Urinary bladder (tissue), 4 donors: ENCODE data around the gene OR1L6. TPM values are rescaled to one million over a fixed set of nuclear protein-coding genes. Genes with fewer than 3 reads are reported as not detected.

Experiments
- DNase-seq: peaks from one replicate; pipeline ENCODE4 v3.0.0-alpha.2; 2015; ENCODE audit errors: extremely low spot score
- H3K27ac ChIP-seq: one replicate; pipeline ENCODE4 v1.5.1; 2013; ENCODE audit warnings: low read depth, mild to moderate bottlenecking, moderate library complexity
- H3K36me3 ChIP-seq: one replicate; pipeline ENCODE4 v1.6.1; 2013; ENCODE audit warnings: mild to moderate bottlenecking, moderate library complexity; ENCODE audit not compliant: insufficient read depth
- H3K4me1 ChIP-seq: one replicate; pipeline ENCODE4 v1.6.1; 2013; ENCODE audit warnings: mild to moderate bottlenecking, moderate library complexity; ENCODE audit not compliant: insufficient read depth
- H3K4me3 ChIP-seq: one replicate; pipeline ENCODE4 v1.5.1; 2013; ENCODE audit warnings: low read depth, low read length
- WGBS: extraction: QIAGEN DNeasy Blood & Tissue Kit; methylation state at CpG from one replicate; pipeline ENCODE4 v1.1.7; 2013; 5-methylcytosine and 5-hydroxymethylcytosine counted together
- polyA plus RNA-seq: library from polyadenylated mRNA; stranded (reverse); fragments of 200-250 nt; gene quantifications from one replicate; pipeline ENCODE4 v1.2.3, GENCODE V29; 2013
- total RNA-seq: library from RNA; depleted of rRNA; stranded (reverse); fragments of >200 nt; gene quantifications from one replicate; pipeline ENCODE4 v1.2.3, GENCODE V29; 2014
- donor health status: healthy with polysubstance abuse.
- donor health status: healthy.

OR1L6 gene
- total and polyA plus RNA-seq, 2 donors, result not detected

DNA sequence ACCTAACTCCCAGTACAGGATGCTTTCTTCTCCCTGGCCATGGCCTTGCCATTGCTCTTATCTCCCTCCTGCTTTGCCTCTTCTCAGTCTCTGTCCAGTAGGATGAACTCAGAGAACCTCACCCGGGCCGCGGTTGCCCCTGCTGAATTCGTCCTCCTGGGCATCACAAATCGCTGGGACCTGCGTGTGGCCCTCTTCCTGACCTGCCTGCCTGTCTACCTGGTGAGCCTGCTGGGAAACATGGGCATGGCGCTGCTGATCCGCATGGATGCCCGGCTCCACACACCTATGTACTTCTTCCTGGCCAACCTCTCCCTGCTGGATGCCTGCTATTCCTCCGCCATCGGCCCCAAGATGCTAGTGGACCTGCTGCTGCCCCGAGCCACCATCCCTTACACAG lies 46.7 kb downstream of the OR1L6 start, which contains the start of gene OR5C1:
OR5C1 (plus strand) TSS at position 103 of the 400 bp plus-strand sequence; CDS start at position 103, 0 bp downstream.
- Histone ChIP-seq H3K36me3 (no peaks in the 10 kb centered on the region), H3K27ac (no peak within 1 kb of the TSS), H3K4me1 (no peaks in the 10 kb centered on the region), H3K4me3 (no peak within 1 kb of the TSS)
- WGBS, result 94% methylated on average over 12 of the region's 12 CpGs
- no peak for DNase-seq

DNA sequence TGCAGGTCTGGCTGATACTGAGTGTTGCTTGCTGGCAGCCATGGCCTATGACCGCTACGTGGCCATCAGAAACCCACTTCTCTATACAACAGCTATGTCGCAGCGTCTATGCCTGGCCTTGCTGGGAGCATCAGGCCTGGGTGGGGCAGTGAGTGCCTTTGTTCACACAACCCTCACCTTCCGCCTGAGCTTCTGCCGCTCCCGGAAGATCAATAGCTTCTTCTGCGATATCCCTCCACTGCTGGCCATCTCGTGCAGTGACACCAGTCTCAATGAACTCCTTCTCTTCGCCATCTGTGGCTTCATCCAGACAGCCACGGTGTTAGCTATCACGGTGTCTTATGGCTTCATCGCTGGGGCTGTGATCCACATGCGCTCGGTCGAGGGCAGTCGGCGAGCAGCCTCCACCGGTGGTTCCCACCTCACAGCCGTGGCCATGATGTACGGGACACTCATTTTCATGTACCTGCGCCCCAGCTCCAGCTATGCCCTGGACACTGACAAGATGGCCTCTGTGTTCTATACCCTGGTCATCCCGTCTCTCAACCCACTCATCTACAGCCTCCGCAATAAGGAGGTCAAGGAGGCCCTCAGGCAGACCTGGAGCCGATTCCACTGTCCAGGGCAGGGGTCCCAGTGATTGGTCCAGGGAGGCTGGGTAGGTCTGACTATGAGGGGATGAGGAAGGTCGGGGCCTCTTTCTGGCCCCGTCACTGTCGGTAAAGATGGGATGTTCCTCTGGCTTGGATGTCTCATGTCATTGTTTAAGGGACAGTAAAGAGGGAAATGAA lies 47.3 kb downstream of the OR1L6 start:
- Histone ChIP-seq H3K36me3 (no peaks in the 10 kb centered on the region), H3K4me3 (no peak overlapping the region), H3K4me1 (no peaks in the 10 kb centered on the region), H3K27ac (no peak overlapping the region)
- WGBS, result 93% methylated on average over 28 of the region's 28 CpGs
- DNase-seq, result no peak

DNA sequence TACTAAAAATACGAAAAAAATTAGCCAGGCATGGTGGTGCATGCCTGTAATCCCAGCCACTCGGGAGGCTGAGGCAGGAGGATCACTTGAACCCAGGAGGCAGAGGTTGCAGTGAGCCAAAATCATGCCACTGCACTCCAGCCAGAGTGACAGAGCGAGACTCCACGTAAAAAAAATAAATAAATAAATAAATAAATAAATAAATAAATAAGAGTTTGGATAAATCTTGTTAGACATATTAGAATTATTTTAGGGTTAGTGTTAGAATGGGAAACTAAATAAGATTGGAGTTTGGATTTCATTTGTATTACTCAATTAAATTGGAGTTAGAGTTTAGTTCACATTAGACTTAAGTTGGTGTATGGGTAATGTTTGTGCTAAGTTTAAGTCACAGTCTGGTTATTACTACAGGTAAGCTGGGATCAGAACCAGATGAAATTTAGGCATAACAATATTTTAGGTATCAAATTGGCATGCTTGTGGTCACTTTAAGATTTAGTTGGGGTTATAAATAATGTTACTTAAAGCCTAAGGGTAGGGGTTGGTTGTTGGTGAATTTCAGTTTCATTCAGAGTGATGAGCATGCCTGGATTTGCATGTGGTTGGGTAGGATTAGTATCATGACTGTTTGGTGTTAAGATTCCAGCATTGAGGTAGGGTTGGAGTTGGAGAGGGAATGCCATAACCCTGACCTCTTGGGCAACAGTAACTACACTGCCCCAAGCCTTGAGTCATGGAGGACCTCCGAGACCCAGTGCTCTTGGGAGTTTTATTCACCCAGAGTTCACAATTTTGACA lies 50.0 kb downstream of the OR1L6 start:
- Histone ChIP-seq H3K4me3 (no peak overlapping the region), H3K36me3 (no peaks in the 10 kb centered on the region), H3K4me1 (no peaks in the 10 kb centered on the region), H3K27ac (no peak overlapping the region)
- WGBS, result 85% methylated on average over 5 of the region's 5 CpGs
- no peak for DNase-seq

DNA sequence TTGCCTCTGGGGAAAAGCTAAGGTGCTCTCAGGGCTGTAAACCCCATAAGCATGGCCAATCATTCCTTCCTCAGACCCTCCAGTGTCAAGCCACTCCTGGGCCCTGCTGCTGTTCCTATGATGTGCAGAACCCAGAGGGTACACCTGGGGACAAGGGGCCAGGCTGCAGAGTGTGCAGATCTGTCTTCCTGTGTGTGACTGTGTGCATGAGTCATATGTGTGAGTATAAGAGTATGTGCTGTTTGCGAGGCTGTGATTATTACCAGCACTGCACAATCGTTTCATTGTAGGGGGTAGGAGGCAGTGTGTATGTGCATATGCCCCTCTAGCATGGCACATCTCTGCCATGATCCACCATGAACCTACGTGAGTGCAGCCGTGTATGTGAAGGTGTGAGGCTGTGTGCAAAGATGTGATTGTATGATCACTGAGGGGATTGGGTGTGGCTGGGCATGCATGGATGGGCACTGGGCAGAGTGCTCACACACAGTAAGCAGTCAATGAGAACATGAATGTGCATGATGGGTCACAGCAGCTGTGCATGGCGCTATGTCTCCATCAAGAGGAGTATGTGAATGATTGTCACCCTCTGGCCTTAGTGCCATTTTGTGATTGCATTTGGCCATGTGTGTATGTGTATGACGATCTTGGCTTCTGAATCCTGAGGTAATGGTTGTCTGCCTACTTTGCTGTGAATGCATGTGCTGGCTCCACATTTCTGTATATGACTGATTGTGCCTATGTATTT lies 55.4 kb downstream of the OR1L6 start:
- Histone ChIP-seq H3K4me1 (no peaks in the 10 kb centered on the region), H3K4me3 (no peak overlapping the region), H3K27ac (no peak overlapping the region), H3K36me3 (no peaks in the 10 kb centered on the region)
- 81% methylated on average over 6 of the region's 6 CpGs for WGBS
- DNase-seq, result no peak

Other genes starting within 250 kb of the OR1L6 start
- not detected for gene OR1J2, start 231.5 kb upstream of the OR1L6 start, total RNA-seq
- not detected for gene OR1J2, start 231.5 kb upstream of the OR1L6 start, polyA plus RNA-seq
- gene OR1J4, start 223.2 kb upstream of the OR1L6 start, total RNA-seq, result not detected
- gene OR1J4, start 223.2 kb upstream of the OR1L6 start, polyA plus RNA-seq, result not detected
- gene OR1N1, start 215.0 kb upstream of the OR1L6 start, total RNA-seq, result not detected
- gene OR1N1, start 215.0 kb upstream of the OR1L6 start, polyA plus RNA-seq, result not detected
- gene OR1N2, start 189.2 kb upstream of the OR1L6 start, total RNA-seq, result not detected
- not detected for gene OR1N2, start 189.2 kb upstream of the OR1L6 start, polyA plus RNA-seq
- 0.16 TPM for gene OR1L8, start 158.9 kb upstream of the OR1L6 start, total RNA-seq
- gene OR1L8, start 158.9 kb upstream of the OR1L6 start, polyA plus RNA-seq, result 0.18 TPM
- gene OR1Q1, start 127.6 kb upstream of the OR1L6 start, total RNA-seq, result not detected
- gene OR1Q1, start 127.6 kb upstream of the OR1L6 start, polyA plus RNA-seq, result not detected
- not detected for gene OR1B1, start 84.7 kb upstream of the OR1L6 start, total RNA-seq
- not detected for gene OR1B1, start 84.7 kb upstream of the OR1L6 start, polyA plus RNA-seq
- not detected for gene OR1L1, start 80.6 kb upstream of the OR1L6 start, total RNA-seq
- not detected for gene OR1L1, start 80.6 kb upstream of the OR1L6 start, polyA plus RNA-seq
- gene OR1L3, start 67.2 kb upstream of the OR1L6 start, total RNA-seq, result not detected
- gene OR1L3, start 67.2 kb upstream of the OR1L6 start, polyA plus RNA-seq, result not detected
- not detected for gene OR1L4, start 18.3 kb upstream of the OR1L6 start, total RNA-seq
- gene OR1L4, start 18.3 kb upstream of the OR1L6 start, polyA plus RNA-seq, result not detected
- not detected for gene OR5C1, start 46.6 kb downstream of the OR1L6 start, total RNA-seq
- not detected for gene OR5C1, start 46.6 kb downstream of the OR1L6 start, polyA plus RNA-seq
- gene OR1K1, start 57.8 kb downstream of the OR1L6 start, total RNA-seq, result not detected
- not detected for gene OR1K1, start 57.8 kb downstream of the OR1L6 start, polyA plus RNA-seq
- gene PDCL, start 86.3 kb downstream of the OR1L6 start, total RNA-seq, result 42.7 TPM
- 14.2 TPM for gene PDCL, start 86.3 kb downstream of the OR1L6 start, polyA plus RNA-seq
- gene RC3H2, start 163.1 kb downstream of the OR1L6 start, total RNA-seq, result 65.6 TPM
- gene RC3H2, start 163.1 kb downstream of the OR1L6 start, polyA plus RNA-seq, result 14.5 TPM
- 35.2 TPM for gene ZBTB6, start 171.0 kb downstream of the OR1L6 start, total RNA-seq
- 5.2 TPM for gene ZBTB6, start 171.0 kb downstream of the OR1L6 start, polyA plus RNA-seq
- 11.5 TPM for gene ZBTB26, start 189.2 kb downstream of the OR1L6 start, total RNA-seq
- 8.4 TPM for gene ZBTB26, start 189.2 kb downstream of the OR1L6 start, polyA plus RNA-seq
- gene RABGAP1, start 198.7 kb downstream of the OR1L6 start, total RNA-seq, result 134 TPM
- 46.2 TPM for gene RABGAP1, start 198.7 kb downstream of the OR1L6 start, polyA plus RNA-seq